ENCODE data around the gene TGFBR3L. TPM values are rescaled to one million over a fixed set of nuclear protein-coding genes. Genes with fewer than 3 reads are reported as not detected.

TGFBR3L gene
- total RNA-seq: 0.22 TPM in 1 of 2 replicates, not detected in the other

DNA sequence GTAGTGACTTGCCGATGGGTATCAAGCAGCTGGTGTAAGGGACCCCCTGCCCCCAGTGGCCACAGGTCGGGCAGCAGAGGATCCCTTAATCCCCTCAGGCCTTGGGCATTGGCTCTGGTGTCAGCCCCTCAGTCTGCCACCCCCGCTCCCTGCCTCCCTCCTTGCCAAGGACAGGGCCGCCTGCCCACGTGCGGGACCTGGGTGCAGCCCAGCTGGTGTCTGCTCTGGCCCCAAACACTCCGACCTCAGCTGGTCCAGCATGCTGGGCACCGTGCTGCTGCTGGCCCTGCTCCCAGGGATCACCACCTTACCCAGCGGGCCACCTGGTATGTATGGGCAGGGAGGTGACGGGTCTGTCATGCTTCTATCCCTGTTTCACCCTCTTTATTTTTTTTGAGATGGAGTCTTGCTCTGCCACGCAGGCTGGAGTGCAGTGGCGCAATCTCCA is at the start of gene TGFBR3L:
Gene TGFBR3L, plus strand, starts transcription at position 233 of the 448 bp plus-strand sequence.

DNA sequence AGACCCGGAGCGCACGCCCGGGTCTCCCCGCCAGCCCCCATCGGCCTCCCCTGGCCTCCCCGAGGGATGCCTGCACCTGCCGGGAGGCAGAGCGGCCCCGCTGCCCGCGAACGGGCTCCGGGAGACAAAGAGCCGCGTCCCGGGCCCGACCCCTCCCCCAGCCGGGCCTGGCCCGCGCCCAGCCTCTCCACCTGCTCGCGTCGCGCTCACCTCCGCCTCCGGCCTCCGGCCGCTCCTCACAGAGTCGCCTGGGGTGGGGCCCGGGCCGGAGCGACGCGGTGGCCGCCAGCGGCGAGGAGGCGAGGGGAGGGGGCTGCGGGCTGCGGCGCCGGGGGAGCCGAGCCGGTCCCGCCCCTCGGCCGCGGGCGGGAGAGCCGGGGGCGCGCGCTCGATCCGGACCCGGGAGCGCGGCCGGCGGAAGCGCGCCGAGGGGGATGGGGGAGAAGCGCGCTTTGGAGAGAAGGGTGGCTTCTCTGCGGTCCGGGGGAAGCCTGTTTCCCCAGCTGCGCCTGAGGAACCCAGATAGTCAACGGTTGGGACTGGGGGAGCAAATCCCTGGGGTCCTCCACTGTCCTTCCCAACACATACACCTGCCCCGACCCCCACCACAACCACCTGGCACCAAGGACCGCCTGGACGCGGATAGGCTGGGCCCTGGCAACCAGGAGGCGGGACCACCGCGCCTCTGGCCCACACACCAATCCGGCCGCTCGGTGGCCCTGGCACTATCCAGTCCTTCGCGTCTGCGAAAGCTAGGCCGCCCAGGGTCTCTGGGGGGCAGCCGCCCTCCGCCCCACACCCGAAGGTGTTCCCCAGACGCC is 40.3 kb upstream of the TGFBR3L start, which contains the start of gene PRR36:
Gene PRR36, minus strand, starts transcription at position 315 of the 821 bp plus-strand sequence. CDS start 701 bp downstream, outside the sequence.

GRCh38 chr19:7888145-7888825 is 26.3 kb upstream of the TGFBR3L start, which contains the start of gene LRRC8E:
TSS of gene LRRC8E (plus strand) at chr19:7888510. CDS start at chr19:7895604, 7,094 bp downstream.

DNA sequence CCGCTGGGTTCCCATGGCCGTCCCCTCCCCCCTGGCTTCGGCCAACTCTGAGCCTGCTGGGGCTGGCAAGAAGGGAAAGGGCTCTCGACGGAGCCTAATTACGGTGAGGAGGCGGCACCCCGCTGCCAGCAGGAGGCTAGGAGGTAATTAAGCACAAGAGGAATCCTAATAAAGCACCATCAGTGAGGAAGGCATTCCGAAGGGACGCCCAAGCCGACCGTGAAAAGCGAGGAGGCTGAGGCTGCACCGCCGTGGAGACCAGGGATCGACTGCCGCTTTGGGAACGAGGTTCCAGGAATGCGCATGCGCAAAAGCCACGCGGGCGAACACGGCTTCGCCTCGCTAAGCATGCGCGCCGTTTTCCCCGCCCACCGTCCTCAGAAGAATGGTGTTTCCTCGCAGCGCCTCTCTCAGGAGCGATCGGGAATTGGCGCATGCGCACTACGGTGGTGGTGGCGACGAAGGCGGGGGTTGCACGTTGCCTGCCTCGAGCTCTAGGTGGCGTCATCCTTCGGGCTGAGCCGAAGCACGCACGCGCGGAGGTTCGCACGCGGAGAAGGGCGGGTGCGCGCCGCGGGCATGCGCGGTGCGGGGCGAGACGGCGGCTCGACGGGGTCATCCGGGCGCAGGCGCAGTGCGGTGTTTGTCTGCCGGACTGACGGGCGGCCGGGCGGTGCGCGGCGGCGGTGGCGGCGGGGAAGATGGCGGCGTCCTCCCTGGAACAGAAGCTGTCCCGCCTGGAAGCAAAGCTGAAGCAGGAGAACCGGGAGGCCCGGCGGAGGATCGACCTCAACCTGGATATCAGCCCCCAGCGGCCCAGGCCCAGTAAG is 11.2 kb upstream of the TGFBR3L start, which contains the start of gene MAP2K7:
Gene MAP2K7, plus strand, starts transcription at position 634 of the 830 bp plus-strand sequence. Its CDS starts 68 bp downstream, at position 702.

GRCh38 chr19:7919610-7920518 is 5.2 kb downstream of the TGFBR3L start, which contains the start of gene SNAPC2:
TSS of gene SNAPC2 (plus strand) at chr19:7920338. CDS start at chr19:7920367, 29 bp downstream.

GRCh38 chr19:7926021-7926726 is 11.5 kb downstream of the TGFBR3L start, which contains the start of gene CTXN1:
TSS of gene CTXN1 (minus strand) at chr19:7926135. CDS start at chr19:7925538, 597 bp downstream.

DNA sequence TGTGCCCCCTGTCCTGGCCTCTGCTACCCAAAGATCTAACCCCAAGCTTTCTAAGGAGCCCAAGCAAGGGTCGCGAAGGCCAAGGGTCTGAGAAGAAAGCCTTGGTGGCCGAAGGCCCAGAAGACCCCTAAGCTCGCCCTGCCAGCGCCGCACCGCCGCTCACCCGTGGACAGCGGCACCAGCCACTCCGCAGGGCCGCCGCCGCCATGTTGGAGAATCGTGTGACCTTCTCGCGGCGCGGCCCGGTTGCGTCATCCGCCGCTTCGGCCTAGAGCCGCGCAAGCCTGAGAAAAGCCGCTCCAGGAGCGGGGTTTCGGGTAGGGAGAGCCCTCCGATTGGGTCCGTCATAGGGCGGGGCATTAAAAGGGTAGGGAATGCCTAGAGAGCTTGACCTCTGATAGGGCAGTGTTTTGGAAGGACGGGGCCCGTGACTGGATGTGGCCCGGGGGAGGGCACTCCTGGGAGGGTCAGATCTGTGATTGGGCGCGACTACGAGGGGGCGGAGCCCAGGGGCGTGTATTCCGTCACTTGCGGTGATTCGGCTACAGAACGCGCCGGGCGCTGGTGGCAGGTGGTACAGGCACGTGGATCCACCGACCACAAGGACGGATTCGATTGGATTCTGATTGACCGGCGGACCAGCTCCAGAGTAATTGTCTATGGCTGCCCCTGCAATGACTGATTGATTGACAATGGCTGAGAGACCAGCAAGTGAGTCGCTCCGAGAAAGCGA is 29.0 kb downstream of the TGFBR3L start, which contains the start of gene TIMM44:
Gene TIMM44, minus strand, starts transcription at position 223 of the 733 bp plus-strand sequence. Its CDS starts 15 bp downstream, at position 208.

Other genes starting within 250 kb of the TGFBR3L start
- gene RETN, start 245.8 kb upstream of the TGFBR3L start, total RNA-seq: not detected in 2 replicates
- gene MCEMP1, start 237.7 kb upstream of the TGFBR3L start, total RNA-seq: not detected in 2 replicates
- 111 and 133 TPM in 2 replicates for gene TRAPPC5, start 234.0 kb upstream of the TGFBR3L start, total RNA-seq
- gene FCER2, start 212.7 kb upstream of the TGFBR3L start, total RNA-seq: not detected in 2 replicates
- under 0.01 and 0.76 TPM in 2 replicates for gene CLEC4G, start 182.7 kb upstream of the TGFBR3L start, total RNA-seq
- gene CD209, start 167.3 kb upstream of the TGFBR3L start, total RNA-seq: 0.11 and 0.26 TPM in 2 replicates
- 146 and 160 TPM in 2 replicates for gene CLEC4M, start 151.6 kb upstream of the TGFBR3L start, total RNA-seq
- gene EVI5L, start 84.6 kb upstream of the TGFBR3L start, total RNA-seq: 6.8 and 7.3 TPM in 2 replicates
- not detected in 2 replicates for gene PRR36, start 40.4 kb upstream of the TGFBR3L start, total RNA-seq
- 0.33 and 0.43 TPM in 2 replicates for gene LRRC8E, start 26.3 kb upstream of the TGFBR3L start, total RNA-seq
- 9.6 and 11.0 TPM in 2 replicates for gene MAP2K7, start 11.0 kb upstream of the TGFBR3L start, total RNA-seq
- gene SNAPC2, start 5.5 kb downstream of the TGFBR3L start, total RNA-seq: 4.1 and 5.5 TPM in 2 replicates
- gene CTXN1, start 11.3 kb downstream of the TGFBR3L start, total RNA-seq: 0.33 and 0.77 TPM in 2 replicates
- gene TIMM44, start 28.8 kb downstream of the TGFBR3L start, total RNA-seq: 20.6 and 35.1 TPM in 2 replicates
- 29.0 and 34.6 TPM in 2 replicates for gene ELAVL1, start 90.8 kb downstream of the TGFBR3L start, total RNA-seq
- not detected in 2 replicates for gene CCL25, start 137.9 kb downstream of the TGFBR3L start, total RNA-seq
- gene FBN3, start 234.8 kb downstream of the TGFBR3L start, total RNA-seq: not detected in 2 replicates